CD4-positive, alpha-beta T cell treated with Interferon alpha-2 for 1 hour (primary cell): Measurements from ENCODE around the gene KHDC4.
"Not testable (repeated sequence)": the region's sequence is repeated elsewhere in the genome, so short reads cannot be mapped to it uniquely, and the experiment has no call there.

Experiments
- DNase-seq, 2 donors: peaks; one replicate each; pipeline ENCODE4 v3.0.0-alpha.2; 2020 to 2022

KHDC4 gene

DNA sequence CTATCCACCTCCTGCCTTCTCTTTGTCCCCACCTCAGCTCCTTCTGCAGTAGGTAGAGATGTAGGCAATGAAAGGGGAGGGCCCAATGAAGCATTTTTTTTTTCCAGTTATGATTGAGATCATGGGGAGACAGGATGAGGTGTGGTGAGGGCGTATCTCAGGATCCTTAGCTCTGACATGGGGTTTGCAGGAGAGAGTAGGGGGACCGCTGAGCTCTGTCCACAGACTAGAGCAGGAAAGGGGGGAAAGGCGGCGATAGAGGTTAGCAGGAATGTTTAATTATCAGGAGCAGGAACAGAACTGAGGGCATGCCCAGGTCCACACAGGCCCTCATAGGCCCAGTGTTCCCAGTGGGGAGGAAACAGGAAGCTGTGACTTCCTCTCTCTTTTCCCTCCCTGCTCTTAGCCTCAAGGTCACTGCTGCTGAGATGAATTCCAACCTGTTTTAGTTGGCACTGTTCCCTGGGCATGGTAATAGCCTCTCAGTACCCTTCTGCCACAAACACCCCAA, 6.3 kb upstream of the KHDC4 start:
- no peak for DNase-seq

DNA sequence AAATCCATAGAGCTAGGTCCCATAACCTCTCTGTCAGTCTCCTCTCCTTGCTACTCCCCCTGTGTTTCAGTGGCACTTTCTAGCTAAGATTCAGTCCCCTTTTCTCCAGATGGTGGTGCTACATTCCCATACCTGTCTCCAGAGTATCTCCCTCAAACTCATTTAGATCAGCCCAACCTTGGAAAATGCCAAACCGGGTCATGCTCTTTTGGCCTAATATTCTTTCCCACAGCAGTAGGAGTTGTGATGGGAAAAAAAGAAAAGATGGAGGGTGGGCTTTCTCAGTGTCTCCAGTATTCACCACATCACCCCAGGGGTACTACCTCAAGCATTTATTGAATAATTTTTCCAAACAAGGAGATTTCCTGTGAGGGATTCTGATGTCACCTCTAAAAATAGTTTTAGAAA, 4.0 kb upstream of the KHDC4 start:
- DNase-seq, result peak; percentile 40 to 71

- no peak for DNase-seq
Measured at GRCh38 chr1:155934936-155935590, 850 bp upstream of the KHDC4 start.

DNA sequence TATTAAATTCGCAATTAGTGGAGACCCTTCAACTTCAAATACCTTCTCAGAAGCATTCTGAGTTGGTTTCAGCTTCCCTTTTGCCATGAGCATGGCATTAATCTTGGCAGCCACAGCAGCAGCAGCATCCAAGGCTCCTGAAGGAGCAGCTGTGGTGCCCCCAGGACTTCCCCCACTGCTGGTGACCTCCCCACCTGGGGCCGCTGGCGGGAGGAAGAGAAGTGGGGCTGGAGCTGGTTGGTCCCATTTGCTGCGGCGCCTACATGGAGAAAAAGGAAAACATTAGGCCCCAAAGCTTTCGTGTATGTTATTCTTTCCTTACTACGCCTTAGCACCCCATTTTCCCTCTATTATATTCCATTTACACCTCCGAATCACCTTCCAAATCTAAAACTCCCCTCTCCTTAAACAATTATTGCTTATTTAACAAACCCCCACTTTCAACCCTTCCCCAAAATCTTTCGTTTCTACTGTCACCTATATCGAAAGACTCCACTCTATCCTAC, 569 bp downstream of the KHDC4 start:
- peak in 1 of 2 donors; percentile 11 for DNase-seq

GRCh38 chr1:155932487-155932886, 1.7 kb downstream of the KHDC4 start:
- DNase-seq, result no peak

- no peak for DNase-seq
Measured at GRCh38 chr1:155932081-155932480, 2.1 kb downstream of the KHDC4 start.

DNA sequence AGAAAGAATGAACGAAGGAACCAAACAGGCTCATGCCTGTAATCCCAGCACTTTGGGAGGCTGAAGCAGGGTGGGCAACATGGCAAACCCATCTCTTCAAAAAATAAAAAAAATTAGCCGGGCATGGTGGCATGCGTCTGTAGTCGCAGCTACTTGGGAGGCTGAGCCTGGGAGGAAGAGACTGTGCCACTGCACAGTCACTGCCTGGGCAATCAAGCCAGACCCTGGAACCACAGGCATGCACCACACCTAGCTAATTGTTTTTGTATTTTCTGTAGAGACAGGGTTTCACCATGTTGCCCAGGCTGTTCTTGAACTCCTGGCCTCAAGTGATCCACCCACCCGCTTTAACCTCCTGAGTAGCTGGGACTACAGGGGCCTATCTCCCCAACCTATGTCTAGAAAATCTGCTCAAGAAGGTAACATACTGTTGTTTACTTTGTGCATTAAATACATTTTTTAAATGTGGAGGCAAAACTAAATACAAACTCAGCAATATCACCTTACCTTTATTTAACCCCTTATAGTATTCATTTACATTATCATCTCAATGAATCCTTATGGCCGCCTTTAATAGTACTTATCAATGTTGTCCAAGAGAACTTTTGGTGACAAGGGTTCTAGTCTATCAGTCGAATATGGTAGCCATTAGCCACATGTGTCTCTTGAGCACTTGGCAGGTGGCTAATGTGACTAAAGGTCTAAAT, 2.7 kb downstream of the KHDC4 start:
- no peak for DNase-seq

DNA sequence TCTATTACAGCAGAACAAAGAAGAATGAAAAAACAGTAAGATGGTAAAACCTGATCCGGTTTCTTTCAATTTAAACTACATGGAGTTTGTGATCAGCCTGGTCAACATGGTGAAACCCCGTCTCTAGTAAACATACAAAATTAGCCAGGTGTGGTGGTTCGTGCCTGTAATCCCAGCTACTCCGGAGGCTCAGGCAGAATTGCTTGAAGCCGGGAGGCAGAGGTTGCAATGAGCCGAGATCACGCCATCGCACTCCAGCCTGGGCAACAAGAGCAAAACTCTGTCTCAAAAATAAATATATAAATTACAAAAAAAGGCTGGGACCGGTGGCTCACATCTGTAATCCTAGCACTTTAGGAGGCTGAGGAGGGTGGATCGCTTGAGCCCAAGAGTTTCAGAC, 3.5 kb downstream of the KHDC4 start:
- not testable (repeated sequence) for DNase-seq

DNA sequence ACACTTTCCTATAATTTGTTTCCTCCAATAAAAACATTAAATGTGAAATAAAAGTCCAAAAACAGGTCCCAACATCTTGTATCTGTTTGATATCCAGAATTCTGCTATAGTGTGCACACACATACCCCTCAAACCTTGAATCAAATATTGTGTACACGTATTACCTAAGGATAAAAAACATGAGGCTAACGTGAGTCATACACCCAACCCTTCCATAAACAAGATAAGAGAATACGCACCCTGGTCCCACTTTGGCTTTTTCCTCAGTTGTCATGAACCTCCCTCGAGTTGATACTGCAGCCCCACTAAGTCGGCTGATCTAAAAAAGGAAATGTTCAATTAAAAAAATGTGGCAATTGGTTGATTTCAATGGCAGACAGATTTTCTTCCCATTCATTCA, 5.2 kb downstream of the KHDC4 start:
- DNase-seq, result no peak

DNA sequence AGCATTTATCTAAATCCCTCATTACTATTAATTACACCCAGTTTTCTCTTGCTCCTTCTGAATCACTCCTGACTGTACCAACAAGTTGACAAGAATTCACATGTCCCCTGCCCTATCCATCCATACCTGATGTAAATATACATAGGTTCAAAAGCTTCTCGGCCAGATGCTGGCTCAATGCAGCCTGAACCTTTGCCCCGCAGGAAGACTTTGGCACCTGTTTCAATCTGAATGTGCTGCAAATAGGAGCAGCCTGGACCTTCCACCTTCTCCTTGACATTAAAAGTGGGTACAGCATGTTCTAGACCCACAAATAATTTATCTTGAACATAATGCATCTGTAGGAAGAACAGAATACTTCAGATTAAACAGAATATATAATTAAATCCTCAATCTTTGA, 8.7 kb downstream of the KHDC4 start:
- no peak for DNase-seq

DNA sequence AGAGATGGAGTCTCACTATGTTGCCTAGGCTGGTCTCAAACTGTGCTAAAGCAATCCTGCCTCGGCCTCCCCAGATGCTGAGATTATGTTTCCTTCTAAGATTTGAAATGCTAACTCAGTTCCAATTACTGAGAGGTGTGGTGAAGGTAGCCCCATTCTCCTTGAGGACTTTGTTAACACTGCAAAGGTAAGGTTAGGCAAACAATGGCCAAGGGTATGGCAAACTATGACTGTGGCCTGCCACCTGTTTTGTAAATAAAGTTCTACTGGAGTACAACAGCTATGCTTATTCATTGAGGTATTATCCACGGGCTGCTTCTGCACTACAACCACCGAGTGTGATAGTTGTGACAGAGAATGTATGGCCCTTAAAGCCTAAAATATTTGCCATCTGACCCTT, 13.5 kb downstream of the KHDC4 start:
- no peak for DNase-seq

- no peak for DNase-seq
Measured at GRCh38 chr1:155919801-155920200, 14.4 kb downstream of the KHDC4 start.

GRCh38 chr1:155918660-155919059, 15.6 kb downstream of the KHDC4 start:
- DNase-seq, result no peak

DNA sequence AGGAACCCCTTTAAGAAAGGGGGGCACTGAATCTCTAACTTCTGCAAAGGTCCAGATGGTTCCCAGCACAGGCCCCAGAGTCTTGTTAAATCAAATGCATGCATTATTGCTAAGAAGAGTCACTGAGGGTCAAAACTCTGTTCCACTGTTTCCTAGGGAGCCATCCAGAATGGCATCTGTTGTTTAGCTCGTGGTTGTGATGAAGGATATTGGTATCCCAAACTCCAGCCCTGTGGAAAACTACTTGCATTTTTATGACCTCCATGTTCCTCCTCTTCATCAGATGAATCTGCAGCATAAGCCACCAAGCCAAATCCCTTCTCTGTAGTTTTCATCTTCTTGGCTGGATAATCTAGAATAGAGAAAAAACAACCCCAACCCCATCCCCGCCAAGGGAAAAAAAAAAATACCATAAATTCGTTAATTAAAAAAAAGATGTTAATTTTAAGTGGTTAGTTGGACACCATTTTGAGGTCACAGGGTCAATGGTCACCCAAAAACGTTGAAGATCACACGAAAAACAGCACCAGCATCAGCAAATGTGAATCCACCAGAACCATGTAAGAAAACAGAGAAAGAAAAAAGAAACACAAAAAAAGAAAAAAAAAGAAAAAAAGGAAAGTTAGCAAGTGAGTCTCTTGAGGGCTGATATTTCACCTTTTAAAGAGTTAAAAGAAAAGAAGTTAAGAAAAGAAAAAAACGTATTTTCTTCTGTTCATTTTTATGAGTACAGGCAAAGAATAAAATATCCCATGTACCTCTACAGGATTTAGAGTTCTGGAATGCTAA, 20.1 kb downstream of the KHDC4 start:
- no peak for DNase-seq

DNA sequence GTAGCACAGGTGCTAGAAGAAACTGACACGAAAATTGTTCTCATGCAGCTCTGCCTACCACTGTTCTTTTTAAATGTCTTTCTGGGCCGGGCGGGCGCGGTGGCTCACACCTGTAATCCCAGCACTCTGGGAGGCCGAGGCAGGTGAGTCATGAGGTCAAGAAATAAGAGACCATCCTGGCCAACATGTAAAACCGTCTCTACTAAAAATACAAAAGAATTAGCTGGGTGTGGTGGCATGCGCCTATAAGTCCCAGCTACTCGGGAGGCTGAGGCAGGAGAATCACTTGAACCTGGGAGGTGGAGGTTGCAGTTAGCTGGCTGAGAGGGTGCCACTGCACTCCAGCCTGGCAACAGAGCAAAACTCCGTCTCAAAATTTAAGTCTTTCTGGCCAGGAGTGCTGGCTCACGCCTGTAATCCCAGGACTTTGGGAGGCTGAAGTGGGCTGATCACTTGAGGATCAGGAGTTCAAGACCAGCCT, 22.1 kb downstream of the KHDC4 start:
- no peak for DNase-seq

DNA sequence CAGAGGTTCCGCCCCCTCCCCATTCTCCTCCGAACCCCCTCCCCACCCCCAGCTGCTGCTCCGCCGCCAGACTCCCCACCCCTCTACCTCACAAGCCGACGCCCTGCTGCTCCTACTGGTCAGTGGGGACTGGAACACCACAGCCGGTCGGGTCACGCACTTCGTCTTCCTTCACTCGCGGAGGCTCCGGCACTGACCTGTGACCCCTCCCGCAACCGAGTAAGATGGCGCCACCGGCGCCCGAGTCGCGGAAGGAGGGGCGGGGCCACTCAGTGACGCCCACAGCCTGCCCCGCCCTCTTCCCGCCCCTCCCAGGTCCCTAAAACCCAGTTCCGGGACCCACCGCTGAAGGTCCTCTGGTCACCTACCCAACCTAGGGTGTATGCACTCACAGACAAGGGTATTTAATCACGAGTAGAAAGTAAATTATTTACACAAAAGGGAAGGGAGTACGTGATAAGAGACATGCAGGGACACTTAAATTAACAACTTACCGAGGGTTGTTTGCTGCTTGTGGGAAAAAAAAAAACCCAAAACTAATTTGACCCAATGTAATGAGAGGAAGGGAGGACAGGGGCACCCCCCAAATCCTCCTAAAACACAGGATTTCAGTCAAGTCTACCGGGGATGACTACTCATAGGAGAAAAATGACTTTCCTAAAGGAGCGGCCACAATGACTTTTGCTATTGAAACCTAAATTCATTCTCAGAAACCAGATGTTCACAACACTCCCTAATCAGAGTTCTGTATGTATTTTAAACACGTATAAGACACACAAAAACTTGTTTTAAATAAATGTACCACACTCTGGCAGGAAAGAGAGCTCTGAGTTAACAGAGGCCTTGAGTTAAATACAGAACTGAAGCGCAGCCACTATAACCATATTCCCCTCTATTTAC, 22.8 kb downstream of the KHDC4 start, which contains the start of gene RIT1:
Gene RIT1, minus strand, starts transcription at position 194 of the 900 bp plus-strand sequence. CDS start 588 bp downstream, outside the sequence.
- DNase-seq, result peak; percentile 85 to 90

DNA sequence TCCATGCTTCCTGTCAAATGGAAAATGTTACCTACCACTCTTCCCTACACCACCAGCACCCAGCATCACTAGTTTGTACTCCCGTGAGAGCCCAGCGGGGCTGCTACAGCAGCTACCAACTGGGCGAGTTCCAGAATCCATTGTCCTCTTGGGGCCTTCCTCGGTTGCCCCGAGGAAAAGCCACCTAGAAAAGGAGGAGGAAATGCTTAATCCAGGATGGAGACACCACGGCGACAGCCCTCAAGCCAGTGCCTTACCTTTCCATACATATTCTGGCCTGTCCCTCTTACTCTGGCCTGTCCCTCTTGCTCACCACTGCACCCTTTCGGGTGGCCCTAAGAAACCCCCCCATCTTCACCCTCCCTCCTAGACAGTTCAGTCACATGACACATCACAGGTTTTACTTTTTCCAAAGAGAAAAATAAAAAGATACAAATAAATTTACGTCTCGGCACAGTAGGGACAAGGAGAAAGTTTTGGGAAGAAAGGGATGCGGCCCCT, 23.5 kb downstream of the KHDC4 start:
- peak in 1 of 2 donors; percentile 38 for DNase-seq

- DNase-seq, result peak; percentile 24 to 37
Measured at GRCh38 chr1:155909894-155910293, 24.3 kb downstream of the KHDC4 start.

DNA sequence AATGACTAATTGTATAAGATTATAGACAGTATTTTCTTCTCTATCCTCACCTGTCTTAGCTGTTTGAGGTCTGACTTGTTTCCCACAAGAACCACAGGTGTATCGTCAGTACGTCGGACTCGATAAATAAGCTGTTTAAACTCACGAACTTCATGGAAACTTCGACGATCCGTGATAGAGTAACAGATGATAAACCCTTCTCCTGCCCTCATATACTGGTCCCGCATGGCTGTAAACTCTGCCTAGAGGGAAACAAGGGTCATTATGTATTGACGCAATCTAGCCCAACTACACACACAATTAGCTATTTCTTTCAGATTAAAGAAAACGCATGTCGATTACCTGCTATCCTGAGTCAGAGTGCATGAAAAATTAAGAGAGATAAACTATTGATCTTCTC, 30.0 kb downstream of the KHDC4 start:
- no peak for DNase-seq

DNA sequence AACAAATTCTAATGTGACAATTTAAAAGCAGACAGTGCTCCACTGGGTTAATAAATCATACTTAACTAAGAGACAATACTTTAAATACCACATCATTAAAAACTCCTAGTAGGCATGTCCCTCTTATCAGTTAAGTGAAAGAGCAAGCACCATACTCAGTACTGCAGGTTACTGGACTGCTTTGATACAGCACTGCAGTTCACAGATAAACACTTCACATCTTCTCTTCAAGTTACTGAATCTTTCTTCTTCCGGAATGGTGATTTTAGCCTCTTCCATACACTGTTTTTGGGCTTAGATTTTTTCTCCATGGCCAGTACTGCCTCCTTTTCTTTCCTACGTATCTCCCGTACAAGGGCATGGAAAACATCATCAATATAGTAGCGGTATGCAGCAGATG, 34.1 kb downstream of the KHDC4 start:
- DNase-seq, result no peak

GRCh38 chr1:155899683-155900082, 34.5 kb downstream of the KHDC4 start:
- DNase-seq, result no peak

GRCh38 chr1:155898888-155899287, 35.3 kb downstream of the KHDC4 start:
- DNase-seq, result no peak
